G401.6 (cell line): Measurements from ENCODE around the gene PIK3C2B.
"Not testable (repeated sequence)": the region's sequence is repeated elsewhere in the genome, so short reads cannot be mapped to it uniquely, and the experiment has no call there.

ENCODE experiments used
- FAIRE-seq: peaks from 2 replicates; lab custom pipeline; 2012; peaks lifted over from hg19 to GRCh38; lab: Jason Lieb, UNC

The PIK3C2B gene

DNA sequence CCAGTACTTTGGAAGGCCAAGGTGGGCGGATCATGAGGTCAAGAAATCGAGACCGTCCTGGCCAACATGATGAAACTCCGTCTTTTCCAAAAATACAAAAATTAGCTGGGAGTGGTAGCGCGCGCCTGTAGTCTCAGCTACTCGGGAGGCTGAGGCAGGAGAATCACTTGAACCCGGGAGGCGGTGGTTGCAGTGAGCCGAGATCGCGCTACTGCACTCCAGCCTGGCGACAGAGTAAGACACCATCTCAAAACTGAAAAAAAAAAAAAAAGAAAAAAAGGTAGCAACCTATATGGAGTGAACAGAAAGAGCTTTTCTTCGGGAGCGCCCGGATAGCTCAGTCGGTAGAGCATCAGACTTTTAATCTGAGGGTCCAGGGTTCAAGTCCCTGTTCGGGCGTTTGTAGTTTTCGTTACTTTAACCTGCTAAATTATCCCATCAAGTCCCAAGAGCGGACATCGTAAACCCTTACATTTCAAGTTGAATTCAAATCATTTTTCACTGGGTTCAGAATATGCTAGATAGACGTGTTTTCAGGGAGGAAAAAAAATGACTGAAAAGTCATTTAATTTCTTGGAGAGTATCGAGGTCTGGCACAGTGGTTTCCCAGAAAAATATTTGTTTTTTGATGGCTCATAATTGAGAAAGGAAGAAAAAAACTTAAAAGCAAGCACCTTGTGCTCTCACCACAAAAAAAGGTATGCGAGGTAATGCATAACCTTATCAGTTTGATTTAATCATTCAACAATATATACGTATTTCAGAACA, 11.8 kb upstream of the PIK3C2B start:
- peak; percentile 88 for FAIRE-seq

DNA sequence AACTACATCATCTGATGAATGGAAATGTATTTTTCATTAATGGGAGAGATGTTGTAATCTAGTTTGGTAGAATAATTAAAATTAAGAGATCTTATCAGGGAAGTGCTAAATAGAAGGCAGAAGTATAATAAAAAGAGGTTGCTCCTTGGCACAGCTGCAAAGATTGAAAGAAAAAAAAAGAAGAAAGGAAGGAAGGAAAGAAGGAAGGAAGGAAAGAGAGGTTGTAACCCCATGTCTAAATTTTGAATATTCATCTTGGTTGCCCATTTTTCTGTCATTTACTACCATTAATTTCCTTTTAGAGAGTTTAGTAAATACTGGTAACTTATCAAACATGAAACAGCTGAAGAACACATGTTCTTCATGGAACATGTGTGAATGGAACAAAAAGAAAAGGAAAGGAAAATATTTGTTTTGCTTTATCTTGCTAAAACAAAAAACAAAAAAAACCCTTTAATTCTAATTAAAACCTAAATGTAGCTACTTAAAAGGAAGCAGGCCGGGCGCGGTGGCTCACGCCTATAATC, 11.1 kb upstream of the PIK3C2B start:
- FAIRE-seq, result no peak

DNA sequence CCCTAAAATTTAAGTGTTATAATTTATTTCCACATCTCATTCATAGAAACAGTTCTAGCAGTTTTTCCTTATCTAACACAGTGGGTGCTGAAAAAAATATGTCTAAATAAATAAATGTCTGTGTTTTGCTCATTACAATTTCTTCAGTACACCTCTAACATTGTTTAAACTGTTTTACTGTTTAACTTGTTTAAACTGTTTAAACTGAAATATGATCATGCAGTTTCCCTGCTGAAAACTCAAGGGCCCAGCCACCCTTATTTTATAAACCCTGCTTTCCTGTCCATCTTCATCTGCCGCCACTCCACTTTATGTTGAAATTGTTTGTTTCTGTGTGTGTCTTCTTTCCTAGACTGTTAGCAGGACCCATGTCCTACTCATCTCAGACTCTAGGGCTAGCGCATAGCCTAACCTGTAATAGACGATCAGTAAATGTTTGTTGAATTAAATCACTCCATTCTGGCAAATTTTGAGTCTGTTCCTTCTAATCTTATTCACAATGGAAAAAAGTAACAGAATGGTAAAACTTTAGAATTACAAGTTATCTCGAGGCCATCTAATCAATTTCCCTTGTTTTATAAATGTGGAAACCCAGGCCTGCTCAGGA, 9.4 kb upstream of the PIK3C2B start:
- no peak for FAIRE-seq

DNA sequence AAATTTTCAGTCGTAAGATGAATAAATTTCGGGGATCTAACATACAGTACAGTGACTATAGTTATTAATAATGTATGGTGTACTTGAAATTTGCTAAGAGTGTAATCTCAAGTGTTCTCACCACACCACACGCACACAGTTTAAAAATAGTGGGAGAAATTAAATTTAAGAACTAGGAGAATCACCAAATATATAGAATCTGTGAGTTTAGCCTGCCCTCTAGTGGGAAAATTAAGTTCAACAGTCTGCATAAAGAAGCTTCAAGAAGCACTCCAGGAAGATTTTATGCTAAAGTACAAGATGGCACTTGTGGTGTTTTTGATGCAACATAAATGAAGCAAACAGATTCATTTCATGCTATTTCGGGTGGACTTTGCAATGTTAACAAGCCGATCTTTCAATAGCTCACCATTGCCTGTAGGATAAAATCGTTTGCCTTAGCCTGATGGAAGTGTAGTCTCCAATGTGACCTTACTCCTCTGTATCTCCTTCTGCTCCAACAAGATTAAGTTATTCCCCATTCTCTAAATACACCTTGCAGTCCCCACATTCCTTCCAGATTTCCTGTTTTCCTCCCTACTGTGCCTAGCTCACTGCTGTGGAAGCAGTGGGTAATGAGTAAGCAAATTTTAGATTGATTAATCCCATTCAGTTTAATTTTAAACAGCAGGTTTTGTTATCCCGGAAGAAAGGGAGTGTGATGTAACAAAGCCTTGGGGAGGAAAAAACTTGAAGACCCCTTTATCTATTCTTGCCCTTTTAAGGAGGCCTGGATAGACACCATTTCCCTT, 8.7 kb upstream of the PIK3C2B start:
- peak; percentile 92 for FAIRE-seq

DNA sequence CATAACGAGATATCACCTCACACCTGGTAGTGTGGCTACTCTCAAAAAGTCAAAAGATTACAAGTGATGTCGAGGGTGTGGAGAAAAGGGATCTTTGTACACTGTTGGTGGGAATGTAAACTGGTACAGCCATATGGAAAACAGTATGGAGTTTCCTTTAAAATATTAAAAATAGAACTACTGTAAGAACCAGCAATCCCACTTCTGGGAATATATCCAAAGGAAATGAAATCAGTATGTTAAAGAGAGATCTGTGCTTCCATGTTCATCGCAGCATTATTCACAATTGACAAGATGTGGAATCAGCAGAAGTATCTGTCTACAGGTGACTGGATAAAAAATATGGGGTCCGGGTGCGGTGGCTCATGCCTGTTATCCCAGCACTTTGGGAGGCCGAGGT, 7.6 kb upstream of the PIK3C2B start:
- no peak for FAIRE-seq

DNA sequence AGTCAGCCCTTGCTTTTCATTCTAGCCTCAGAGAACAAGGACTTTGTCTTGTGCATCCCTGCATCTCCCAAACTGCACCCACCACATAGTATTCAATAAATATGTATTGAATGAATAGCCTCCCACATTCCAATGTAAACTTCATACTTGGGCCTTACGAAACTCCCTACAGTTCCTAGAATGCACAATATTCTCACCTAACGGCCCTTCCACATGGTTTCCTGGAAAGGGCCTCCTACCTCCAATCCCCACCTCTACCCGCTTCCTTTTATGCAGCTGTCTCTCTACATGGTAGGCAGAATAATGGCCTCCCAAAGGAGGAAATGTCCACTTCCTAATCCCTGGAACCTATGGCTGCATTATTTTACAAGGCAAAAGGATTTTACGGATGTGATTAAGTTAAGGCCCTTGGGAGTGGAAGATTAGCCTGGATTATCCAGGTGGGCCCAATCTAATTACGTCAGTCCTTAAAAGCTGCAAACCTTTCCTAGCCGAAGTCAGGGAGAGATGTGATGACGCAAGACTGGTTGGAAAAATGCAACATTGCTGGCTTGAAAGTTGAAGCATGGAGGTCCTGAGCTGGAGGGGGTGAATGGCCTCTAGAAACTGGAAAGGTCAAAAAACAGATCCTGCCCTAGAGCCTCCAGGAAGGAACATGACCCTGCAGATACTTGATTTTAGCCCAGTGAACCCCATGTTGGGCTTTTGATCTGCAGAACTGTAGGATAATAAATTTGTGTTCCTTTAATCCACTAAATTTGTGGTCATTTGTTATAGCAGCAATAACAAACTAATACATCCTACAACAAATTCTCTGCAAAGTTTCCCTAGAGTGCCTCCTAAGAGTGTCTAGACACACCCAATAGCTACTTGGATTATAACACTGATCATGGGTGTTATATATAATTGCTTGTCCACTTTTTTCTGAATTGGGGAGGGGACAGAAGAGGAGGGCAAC, 5.2 kb upstream of the PIK3C2B start:
- no peak for FAIRE-seq

DNA sequence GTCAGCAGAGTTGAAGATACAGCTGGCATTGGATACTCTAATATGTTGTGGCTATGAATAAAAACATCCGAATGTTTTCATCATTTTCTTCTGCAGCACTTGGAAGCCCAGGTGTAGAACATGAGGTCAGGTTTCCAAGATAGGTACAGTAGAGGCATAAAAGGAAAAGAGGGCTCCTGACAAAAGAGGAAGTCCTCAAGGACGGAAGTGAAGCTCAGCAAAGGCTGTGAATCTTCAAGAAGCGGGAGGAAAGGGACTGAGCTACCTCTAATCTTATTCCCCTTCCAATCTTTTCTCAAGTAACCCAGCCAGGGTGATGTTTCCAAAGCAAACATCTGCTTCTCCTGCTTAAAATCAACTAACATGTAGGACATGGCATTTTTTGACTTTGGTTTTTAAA, 4.4 kb upstream of the PIK3C2B start:
- no peak for FAIRE-seq

DNA sequence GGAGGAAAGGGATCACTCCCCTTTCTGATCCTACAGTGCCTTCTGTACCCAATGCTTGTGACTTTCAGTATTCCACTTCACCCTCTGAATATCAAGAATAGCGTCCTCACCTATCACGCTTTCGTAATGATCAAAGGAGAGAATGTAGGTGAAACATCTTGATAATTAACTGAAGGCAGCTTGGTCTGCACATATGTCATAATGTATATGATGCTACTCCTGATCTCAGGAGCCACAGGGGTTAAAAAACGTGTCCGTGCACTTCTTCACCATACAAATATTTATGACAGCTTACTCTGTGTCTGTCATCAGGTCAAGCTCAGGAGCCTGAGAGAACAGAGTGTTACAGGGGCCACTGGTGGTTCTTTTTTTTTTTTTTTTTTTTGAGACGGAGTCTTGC, 1.2 kb upstream of the PIK3C2B start:
- FAIRE-seq, result no peak

DNA sequence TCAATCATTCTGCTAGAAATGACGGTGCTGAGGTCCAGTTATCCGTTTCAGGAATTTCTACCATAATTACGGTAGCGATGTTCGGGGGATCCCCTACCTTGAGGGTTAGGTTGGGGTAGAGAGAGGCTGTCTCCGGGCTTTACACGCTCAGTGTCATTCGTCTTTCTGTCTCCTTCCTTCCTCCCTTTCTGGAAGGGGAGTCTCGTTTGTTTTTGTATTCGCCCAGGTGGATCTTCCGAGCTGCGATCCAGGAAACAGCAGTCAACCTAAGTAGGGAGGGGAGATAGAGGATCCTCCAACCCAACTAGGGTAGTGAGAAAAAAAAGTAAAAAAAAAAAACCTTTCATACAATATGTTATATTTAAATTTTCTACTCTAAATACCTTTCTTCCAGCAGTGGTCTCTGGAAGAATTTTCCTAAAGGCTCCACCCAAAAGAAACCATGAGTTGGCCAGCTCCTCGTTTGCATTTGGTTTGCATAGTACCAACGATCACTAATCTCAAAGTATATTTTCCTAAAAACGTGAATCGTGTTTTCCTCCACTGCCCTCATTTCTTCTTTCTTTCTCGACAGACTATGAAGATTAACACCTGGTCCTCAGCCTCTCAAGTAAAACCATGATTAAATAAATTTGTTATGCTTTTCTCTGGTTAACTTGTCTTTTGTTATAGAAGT, 611 bp upstream of the PIK3C2B start:
- no peak for FAIRE-seq

DNA sequence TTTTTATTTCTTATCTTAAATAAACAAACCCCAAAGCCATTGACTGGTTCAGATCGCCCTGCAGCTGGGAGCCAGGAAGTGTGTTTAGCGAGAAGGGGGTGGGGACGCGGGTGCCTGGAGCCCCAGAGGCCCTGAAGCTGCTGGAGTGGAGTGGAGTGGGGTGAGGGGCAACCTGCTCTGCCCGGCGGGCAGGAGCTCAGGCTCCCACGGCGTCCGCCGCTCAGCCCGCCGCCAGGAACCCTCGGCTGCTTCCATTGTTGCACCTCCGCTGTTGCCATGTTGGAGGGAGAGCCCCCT, 673 bp downstream of the PIK3C2B start:
- no peak for FAIRE-seq

DNA sequence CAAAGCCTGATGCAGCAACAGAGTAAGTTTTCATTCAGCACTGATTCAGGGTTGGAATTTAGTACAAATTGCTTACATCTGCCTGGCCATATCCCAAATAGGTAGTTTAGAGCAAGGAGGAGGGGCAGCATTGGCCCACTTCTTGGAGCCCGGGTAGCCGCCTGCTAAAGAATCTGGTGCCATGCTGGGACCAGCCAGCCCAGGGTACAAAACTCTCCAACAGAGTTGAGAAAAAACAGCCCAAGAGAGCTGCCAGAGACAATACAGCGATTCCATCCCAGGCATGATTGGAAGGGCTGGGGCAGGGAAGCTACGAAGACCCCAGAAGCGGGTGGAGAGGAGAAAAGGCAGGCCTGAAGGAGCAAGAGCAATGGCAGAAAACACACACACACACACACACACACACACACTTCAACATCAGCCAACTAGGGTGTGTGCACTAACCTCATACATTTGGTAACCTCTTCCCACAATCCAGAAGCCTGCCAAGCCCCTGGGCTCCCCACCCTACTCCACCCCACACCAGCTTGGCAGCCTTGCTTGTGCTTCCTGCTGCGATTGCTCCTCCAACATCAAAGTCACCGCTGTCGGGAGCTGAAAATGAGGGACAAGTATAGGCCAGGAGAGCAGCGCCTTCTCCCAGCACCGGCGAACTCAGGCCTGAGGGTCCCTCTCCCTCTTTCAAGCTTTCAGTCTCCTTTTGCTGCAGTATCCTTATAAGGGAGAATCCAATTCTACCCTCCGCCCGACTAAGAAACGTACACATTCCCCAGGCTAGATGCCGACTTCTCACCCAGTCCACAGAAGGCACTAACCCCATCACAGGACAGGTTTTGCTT, 1.2 kb downstream of the PIK3C2B start:
- FAIRE-seq, result no peak

DNA sequence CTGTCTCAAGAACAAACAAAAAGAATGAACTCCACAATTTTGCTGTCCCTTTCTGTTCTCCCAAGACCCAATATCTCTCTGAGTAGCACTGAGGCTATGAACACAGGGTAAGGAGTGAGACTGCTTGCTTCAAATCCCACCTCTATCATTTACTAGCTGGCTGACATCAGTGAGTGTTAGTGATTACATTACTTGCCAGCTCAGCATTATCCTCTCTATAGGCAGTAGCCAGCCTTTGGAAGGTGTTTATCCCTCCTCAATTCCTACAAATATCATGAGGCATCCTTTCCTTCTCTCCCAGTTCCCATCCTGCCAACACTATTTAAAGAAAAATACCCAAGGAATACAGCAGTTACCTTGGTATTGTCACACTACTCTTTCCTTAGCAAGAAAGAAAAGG, 3.0 kb downstream of the PIK3C2B start:
- no peak for FAIRE-seq

DNA sequence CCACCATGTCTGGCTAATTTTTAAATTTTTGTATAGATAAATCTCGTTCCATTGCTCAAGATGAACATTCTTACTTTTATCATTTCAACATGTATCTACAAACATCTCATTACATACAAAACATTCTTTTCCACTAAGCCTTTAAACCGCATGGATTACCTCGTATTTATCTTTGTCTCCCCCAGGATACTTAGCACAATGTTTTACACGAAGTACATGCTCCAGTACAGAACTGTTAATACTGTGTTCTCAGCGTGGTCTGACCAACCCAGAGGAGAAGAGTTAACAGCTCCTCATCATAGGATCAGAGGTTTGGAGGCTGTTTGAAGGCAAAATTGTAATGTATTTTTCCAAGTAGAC, 7.4 kb downstream of the PIK3C2B start:
- FAIRE-seq, result no peak

DNA sequence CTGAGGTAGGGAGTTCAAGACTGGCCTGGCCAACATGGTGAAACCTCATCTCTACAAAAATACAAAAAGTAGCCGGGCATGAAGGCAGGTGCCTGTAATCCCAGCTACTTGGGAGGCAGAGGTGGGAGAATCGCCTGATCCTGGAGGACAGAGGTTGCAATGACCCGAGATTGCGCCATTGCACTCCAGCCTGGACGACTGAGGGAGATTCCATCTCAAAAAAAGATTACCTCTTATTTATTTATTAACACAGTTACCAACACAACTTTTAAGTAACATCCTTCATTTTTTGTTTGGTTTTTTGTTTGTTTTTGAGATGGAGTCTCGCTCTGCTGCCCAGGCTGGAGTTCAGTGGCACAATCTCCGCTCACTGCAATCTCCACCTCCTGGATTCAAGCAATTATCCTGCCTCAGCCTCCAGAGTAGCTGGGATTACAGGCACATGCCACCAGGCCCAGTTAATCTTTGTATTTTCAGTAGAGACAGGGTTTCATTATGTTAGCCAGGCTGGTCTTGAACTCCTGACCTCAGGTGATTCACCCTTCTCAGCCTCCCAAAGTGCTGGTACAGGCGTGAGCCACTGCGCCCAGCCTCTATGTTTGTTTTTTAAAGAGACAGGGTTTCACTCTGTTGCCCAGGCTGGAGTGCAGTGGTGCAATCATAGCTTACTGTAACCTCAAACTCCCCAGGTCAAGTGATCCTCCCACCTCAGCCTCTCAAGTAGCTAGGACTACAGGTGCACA, 7.9 kb downstream of the PIK3C2B start:
- FAIRE-seq, result not testable (repeated sequence)

DNA sequence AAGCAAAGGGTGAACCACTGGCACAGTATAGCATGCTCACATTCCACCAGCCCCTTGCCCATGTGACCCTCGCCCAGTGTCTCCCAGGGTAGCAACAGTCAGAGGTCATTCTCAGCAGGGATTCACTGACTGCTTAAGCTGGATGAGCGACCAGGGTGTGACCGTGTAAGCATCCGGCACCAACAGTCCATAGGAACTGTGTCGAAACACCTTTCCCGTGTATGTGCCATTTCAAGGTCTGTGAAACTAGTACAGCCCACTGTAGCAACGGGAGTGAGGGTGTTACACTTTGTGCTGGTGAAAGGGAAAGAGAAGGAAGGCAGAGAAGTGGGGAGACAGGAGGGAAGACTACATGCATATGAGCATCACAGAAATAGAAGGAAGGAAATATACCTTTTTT, 10.8 kb downstream of the PIK3C2B start:
- FAIRE-seq, result no peak

DNA sequence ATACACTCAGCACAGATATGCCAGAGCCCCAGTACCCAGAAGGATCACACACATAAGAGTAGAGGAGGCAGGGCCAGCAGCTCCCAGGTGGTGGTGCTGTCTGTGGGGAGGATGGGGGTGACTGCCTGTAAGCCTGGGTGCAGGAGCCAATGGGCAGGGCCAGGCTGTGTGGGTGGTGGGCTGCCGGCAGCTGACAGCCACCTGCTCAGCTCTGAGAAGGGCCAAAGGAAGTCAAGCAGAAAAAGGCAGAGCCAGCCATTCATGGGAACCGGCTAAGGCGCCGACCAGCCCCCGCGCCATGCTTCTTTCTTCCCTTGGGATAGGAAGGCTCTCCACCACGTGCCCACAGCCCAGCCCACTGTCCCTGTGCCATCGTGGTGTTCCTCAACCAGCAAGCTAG, 14.1 kb downstream of the PIK3C2B start:
- FAIRE-seq, result no peak

DNA sequence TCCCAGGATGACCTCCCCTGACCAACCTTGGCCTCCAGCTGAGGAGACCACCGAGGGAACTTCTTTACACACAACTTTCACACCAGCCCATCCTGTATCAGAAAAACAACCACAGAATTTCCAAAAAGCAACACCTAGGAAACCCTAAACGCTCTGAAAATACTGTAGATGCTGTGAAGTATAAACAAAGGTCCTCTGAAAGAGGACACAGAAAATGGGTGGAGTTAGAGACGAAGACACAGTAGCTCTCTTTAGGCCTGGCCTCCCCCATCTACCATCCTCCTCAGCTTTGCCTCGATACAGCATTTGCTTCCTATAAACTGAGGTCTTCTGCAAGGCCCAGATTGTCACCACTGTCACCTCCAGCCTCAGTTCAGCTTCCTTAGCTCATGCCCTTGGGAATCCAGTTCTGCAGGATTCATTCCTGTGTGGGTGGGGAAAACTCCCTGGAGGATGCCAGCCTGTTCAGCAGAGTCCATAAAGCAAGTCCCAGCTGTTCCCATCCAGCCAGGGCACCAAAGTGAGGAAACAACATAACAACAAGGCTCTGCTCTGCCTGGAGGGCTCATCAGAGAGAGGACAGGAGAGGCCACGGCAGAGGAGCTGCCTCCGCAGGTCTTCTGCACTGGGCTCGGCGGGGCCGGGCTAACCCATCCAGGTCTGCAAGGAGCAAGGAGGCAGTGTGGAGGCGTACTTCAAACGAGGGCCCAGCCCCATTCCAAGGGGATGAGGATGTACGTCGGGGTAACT, 15.0 kb downstream of the PIK3C2B start:
- FAIRE-seq, result no peak

DNA sequence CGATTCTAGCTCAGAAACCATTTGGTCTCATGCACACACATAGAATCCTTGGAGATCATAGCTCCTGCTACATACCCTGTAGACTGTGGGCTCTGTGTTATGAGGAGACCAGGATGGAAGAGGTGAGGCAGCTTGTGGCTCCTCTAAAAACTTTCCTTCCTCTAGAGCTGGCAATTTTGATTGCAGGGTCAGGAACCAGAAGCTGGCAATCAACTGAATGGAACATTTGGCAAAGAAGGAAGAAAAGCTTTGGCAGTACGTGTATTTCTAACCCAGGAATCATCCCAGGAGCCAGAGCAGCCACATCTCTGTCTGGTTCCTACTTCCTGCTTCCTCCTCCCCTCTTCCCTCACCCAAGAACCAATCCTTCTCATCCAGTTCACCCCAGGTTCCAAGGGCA, 15.7 kb downstream of the PIK3C2B start:
- no peak for FAIRE-seq

DNA sequence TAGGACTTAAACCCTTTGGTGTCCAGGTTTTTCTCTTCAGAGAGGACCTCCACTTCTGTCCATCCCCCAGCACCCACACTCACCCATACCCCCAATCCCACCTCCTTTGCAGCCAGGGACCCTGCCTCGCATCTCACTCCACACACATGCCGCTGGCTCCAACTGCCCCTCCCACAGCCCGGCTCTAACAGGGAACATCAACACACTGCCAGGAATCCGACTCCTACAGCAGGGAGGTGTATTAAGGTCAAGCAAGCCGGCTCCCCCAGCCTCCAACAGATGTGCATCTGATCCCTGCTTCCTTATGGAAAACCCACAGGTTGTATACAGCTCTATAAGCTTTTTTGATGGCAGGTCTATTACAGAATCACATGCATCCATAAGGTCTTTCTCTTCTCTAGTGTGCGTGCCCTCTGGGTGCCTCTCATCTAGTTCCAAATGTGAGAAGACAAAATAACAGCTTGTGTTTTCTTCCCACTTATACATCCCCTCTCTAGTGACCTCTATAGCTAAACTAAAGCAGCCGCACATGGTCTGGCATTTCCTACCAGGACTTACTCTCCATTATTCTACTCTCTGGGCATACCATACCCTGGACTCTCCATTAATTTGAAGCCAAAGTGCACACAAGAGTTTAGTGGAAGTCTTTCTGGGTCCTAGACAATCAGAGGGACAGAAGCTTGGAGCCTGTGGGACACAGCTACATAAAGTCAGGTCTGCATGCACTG, 16.3 kb downstream of the PIK3C2B start:
- FAIRE-seq, result no peak
